Spleen (tissue), 7 donors: Measurements from ENCODE around the gene PTPN7.

Experiments
- CTCF ChIP-seq, 11 experiments: fragments of 200-600 bp in 7 of 11; fragments of 450-650 bp in 4 of 11; sonication (generic) in 4 of 11; IDR thresholded peaks in 8 of 11; conservative IDR thresholded peaks in 3 of 11; 1 replicate in 7 of 11; 2 replicates in 4 of 11; pipeline versions ENCODE4 v1.4.0 to v1.8.0; 2016 to 2021; ENCODE audit warnings: antibody characterized with exemption in 11 of 11, inconsistent platforms in 4 of 11, mild to moderate bottlenecking in 1 of 11
- POLR2A ChIP-seq, 3 donors: fragments of 450-650 bp; IDR thresholded peaks; one replicate each; pipeline ENCODE4 v1.5.1; 2017; ENCODE audit warnings: antibody characterized with exemption in 3 of 3, mild to moderate bottlenecking in 1 of 3
- POLR2AphosphoS5 ChIP-seq, 3 donors: sonication (generic); formaldehyde crosslinking; IDR thresholded peaks; one replicate each; pipeline ENCODE4 v1.5.1; 2017; ENCODE audit warnings: antibody characterized with exemption in 3 of 3
- donor health status: DM: no; HTN: no; CAD: no; lungs with moderate emphysema.
- donor health status: DM: no; HTN: no; CAD: no.
- donor health status: DM: no; HTN: no; CAD: no.

GRCh38 chr1:202193614-202194327 is 33.4 kb upstream of the PTPN7 start, which contains the start of gene LGR6:
- TF ChIP-seq CTCF (IDR thresholded peaks at IDR 0.05 in 8 of 11, conservative IDR thresholded peaks at IDR 0.05 in 3 of 11) (no peak), POLR2AphosphoS5 (IDR thresholded peaks at IDR 0.05) (peak in 1 of 3 donors; percentile 38), POLR2A (IDR thresholded peaks at IDR 0.05) (no peak)
